Upper lobe of left lung (tissue), 4 donors: ENCODE measurements around the gene GABRD.

Source experiments
- CTCF ChIP-seq, 6 experiments: fragments of 450-650 bp in 4 of 6; fragments of 200-600 bp in 2 of 6; sonication (generic) in 2 of 6; IDR thresholded peaks; one replicate each; pipeline ENCODE4 v1.5.1; 2016 to 2019; ENCODE audit warnings: antibody characterized with exemption in 6 of 6
- EP300 ChIP-seq, 4 donors: sonication (generic); formaldehyde crosslinking; IDR thresholded peaks; one replicate each; pipeline ENCODE4 v1.5.1; 2017; ENCODE audit warnings: antibody characterized with exemption in 4 of 4, control low read depth in 2 of 4
- POLR2A ChIP-seq, 4 donors: fragments of 450-650 bp; IDR thresholded peaks; one replicate each; pipeline ENCODE4 v1.5.1; 2016 to 2017; ENCODE audit warnings: antibody characterized with exemption in 4 of 4, mild to moderate bottlenecking in 2 of 4
- POLR2AphosphoS5 ChIP-seq, 2 donors: sonication (generic); formaldehyde crosslinking; IDR thresholded peaks; one replicate each; pipeline ENCODE4 v1.5.1; 2017; ENCODE audit warnings: antibody characterized with exemption in 2 of 2

- TF ChIP-seq POLR2AphosphoS5 (IDR thresholded peaks at IDR 0.05): no peak
- no peak for TF ChIP-seq CTCF (IDR thresholded peaks at IDR 0.05)
- TF ChIP-seq EP300 (IDR thresholded peaks at IDR 0.05): no peak
- TF ChIP-seq POLR2A (IDR thresholded peaks at IDR 0.05): no peak
Observed at GRCh38 chr1:2078170-2078569, 59.0 kb downstream of the GABRD start.
